ENCODE results near the gene SH3RF1.

Gene SH3RF1

DNA sequence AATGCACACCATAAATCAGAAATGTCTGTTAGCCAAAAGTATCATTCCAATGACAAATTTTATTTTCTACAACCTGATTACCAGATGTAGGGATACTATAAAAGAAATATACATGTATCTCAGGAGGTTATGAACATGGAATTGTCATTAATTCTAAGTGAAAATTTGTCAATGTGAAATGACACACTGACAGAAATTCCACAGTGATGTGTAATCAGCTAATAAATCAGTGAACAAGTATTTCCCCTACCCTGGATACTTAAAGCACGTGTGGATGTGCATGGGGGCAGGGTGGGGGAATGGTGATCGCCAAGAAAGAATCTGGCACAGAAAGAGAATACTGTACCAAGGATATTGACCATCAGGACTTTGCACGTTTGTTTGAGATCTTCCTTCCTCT, 123.6 kb downstream of the SH3RF1 start:
- no peak for DNase-seq (ENCODE audit: low read depth)
- no peak overlapping the region for H3K4me3 ChIP-seq (ENCODE audit: low read depth, low read length)
- TF ChIP-seq, protein P1, sequence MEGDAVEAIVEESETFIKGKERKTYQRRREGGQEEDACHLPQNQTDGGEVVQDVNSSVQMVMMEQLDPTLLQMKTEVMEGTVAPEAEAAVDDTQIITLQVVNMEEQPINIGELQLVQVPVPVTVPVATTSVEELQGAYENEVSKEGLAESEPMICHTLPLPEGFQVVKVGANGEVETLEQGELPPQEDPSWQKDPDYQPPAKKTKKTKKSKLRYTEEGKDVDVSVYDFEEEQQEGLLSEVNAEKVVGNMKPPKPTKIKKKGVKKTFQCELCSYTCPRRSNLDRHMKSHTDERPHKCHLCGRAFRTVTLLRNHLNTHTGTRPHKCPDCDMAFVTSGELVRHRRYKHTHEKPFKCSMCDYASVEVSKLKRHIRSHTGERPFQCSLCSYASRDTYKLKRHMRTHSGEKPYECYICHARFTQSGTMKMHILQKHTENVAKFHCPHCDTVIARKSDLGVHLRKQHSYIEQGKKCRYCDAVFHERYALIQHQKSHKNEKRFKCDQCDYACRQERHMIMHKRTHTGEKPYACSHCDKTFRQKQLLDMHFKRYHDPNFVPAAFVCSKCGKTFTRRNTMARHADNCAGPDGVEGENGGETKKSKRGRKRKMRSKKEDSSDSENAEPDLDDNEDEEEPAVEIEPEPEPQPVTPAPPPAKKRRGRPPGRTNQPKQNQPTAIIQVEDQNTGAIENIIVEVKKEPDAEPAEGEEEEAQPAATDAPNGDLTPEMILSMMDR (IDR thresholded peaks at IDR 0.05; ENCODE audit: low read depth, low read length) = no peak
- TF ChIP-seq POLR2A (IDR thresholded peaks at IDR 0.05; ENCODE audit: extremely low read depth, insufficient read length) (no peak), MYC (IDR thresholded peaks at IDR 0.05; ENCODE audit: low read depth, low read length) (no peak)
- TF ChIP-seq, protein P2, sequence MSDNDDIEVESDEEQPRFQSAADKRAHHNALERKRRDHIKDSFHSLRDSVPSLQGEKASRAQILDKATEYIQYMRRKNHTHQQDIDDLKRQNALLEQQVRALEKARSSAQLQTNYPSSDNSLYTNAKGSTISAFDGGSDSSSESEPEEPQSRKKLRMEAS (IDR thresholded peaks at IDR 0.05; ENCODE audit: low read depth, low read length) = no peak

DNA sequence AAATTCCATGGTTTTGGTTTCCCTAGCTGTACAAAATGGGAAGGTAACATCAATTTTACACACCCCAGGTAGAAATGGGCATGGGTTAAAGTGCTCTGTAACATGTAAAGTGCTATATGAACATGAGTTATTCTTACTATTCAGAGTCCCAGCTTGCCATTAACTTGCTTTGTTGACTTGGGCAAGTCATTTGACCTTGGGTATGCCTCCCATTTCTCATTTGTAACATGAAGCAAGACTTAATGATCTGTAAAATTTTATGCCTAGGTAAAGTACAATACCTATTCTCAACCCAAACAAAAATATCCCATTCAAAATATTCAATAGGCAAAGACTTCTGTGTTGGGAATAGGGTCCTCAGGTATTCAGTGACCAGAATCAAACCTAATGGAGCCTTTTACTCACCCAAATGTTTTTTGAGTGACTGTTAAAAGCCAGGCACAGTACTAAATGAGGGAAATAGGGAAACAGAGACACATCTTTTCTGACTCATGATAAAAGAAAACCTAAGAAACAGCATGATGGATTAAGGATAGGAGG, 126.6 kb downstream of the SH3RF1 start:
- no peak for TF ChIP-seq POLR2A (IDR thresholded peaks at IDR 0.05; ENCODE audit: extremely low read depth, insufficient read length)
- TF ChIP-seq MYC (IDR thresholded peaks at IDR 0.05; ENCODE audit: low read depth, low read length) = no peak
- TF ChIP-seq, protein P2 (IDR thresholded peaks at IDR 0.05; ENCODE audit: low read depth, low read length) = no peak
- TF ChIP-seq, protein P1 (IDR thresholded peaks at IDR 0.05; ENCODE audit: low read depth, low read length) = no peak
- no peak for DNase-seq (ENCODE audit: low read depth)
- H3K4me3 ChIP-seq (ENCODE audit: low read depth, low read length) = no peak overlapping the region

DNA sequence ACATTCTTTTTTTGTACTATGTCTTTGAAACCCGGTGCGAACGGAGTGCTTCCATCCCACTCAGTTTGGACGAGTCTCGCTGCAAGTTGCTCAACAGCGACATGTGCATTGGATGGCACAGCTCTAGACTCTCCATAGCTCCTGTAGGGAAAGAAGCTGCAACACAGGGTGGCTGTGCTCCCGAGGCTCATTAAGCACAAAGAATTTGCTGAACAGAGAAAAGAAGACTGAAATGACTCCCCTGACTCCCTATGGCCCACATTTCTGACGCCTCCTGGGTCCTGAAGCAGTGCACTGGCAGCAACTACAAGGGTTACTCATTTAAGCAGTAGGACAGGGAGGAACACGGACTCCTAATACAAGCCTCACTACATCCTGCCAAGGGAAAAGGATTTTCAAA, 127.4 kb downstream of the SH3RF1 start:
- H3K4me3 ChIP-seq (ENCODE audit: low read depth, low read length) = no peak overlapping the region
- DNase-seq (ENCODE audit: low read depth) = no peak
- TF ChIP-seq, protein P1 (IDR thresholded peaks at IDR 0.05; ENCODE audit: low read depth, low read length) = no peak
- TF ChIP-seq, protein P2 (IDR thresholded peaks at IDR 0.05; ENCODE audit: low read depth, low read length) = no peak
- TF ChIP-seq POLR2A (IDR thresholded peaks at IDR 0.05; ENCODE audit: extremely low read depth, insufficient read length) (no peak), MYC (IDR thresholded peaks at IDR 0.05; ENCODE audit: low read depth, low read length) (no peak)

DNA sequence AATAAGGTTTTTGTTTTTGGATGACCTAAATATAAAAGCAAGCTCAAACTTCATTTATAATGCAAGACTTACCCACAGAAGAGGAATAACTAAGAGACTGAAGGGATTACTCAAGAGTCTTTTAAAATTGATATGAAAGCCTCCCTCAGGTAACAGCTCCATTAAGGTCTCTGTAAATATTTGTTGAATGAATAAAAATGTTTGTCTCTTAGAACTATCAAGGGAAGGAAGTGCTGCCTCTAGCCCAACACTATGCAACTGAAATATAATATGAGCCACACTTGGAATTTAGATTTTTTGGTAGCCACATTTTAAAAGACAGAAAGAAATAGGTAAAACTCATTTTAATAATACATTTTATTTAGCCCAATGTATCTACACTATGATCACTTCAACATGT, 127.8 kb downstream of the SH3RF1 start:
- TF ChIP-seq, protein P1 (IDR thresholded peaks at IDR 0.05; ENCODE audit: low read depth, low read length) = no peak
- TF ChIP-seq POLR2A (IDR thresholded peaks at IDR 0.05; ENCODE audit: extremely low read depth, insufficient read length) (no peak), MYC (IDR thresholded peaks at IDR 0.05; ENCODE audit: low read depth, low read length) (no peak)
- TF ChIP-seq, protein P2 (IDR thresholded peaks at IDR 0.05; ENCODE audit: low read depth, low read length) = no peak
- no peak for DNase-seq (ENCODE audit: low read depth)
- H3K4me3 ChIP-seq (ENCODE audit: low read depth, low read length) = no peak overlapping the region

DNA sequence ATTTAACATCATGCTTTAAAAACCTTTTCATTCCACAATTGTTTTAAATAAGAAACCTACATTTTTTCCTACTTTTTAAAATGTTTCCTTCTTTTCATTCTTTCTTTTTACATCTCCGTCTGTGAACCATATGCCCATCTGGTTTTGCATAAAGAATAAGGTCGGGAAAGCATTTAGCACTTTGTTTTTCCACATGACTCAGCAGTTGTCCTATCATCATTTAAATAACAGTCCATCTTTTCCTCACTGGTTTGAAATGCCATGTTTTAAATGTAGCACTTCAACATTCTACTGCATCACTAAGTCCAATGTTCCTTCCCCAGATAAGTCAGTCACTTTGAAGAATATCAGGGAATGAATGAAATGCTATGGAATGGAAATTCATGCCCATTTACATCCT, 128.4 kb downstream of the SH3RF1 start:
- DNase-seq (ENCODE audit: low read depth) = no peak
- no peak overlapping the region for H3K4me3 ChIP-seq (ENCODE audit: low read depth, low read length)

More for the DNA sequence above, 128.4 kb downstream of the SH3RF1 start:
- TF ChIP-seq, protein P2 (IDR thresholded peaks at IDR 0.05; ENCODE audit: low read depth, low read length) = no peak
- TF ChIP-seq, protein P1 (IDR thresholded peaks at IDR 0.05; ENCODE audit: low read depth, low read length) = no peak
- no peak for TF ChIP-seq POLR2A (IDR thresholded peaks at IDR 0.05; ENCODE audit: extremely low read depth, insufficient read length)
- no peak for TF ChIP-seq MYC (IDR thresholded peaks at IDR 0.05; ENCODE audit: low read depth, low read length)

Measured in NB4 (cell line).